HepG2 (cell line): ENCODE measurements around the gene C15orf62. TPM values are rescaled to one million over a fixed set of nuclear protein-coding genes. Genes with fewer than 3 reads are reported as not detected.

Source experiments
- ASH2L ChIP-seq: fragments of 300-600, 200-600 bp; sonication (generic); IDR thresholded peaks from 2 replicates; pipeline ENCODE4 v1.7.0; 2017; ENCODE audit warnings: low read depth, mild to moderate bottlenecking, moderate library complexity, mixed read lengths, low read length; ENCODE audit not compliant: insufficient read length
- ATRX ChIP-seq: sonication (generic); formaldehyde crosslinking; IDR thresholded peaks from 2 replicates; pipeline ENCODE4 v1.4.0; 2020; ENCODE audit warnings: missing genetic modification reagents, borderline replicate concordance
- EED ChIP-seq: sonication (generic); formaldehyde crosslinking; IDR thresholded peaks from 2 replicates; pipeline ENCODE4 v1.5.0; 2020; ENCODE audit warnings: mild to moderate bottlenecking, missing genetic modification reagents
- EHMT2 ChIP-seq: fragments of 200-600 bp; sonication (generic); IDR thresholded peaks from 2 replicates; pipeline ENCODE4 v1.7.0; 2017; ENCODE audit warnings: antibody characterized with exemption, low read depth, low read length, borderline replicate concordance
- FOSL1 ChIP-seq: sonication (generic); formaldehyde crosslinking; IDR thresholded peaks from 2 replicates; pipeline ENCODE4 v1.9.0; 2021; ENCODE audit warnings: missing genetic modification reagents, borderline replicate concordance
- FOXC1 ChIP-seq: sonication (generic); formaldehyde crosslinking; IDR thresholded peaks from 2 replicates; pipeline ENCODE4 v1.8.0; 2022; ENCODE audit warnings: mild to moderate bottlenecking, missing genetic modification reagents, borderline replicate concordance
- KDM2A ChIP-seq: sonication (generic); formaldehyde crosslinking; IDR thresholded peaks from 2 replicates; pipeline ENCODE4 v1.4.0; 2020; ENCODE audit warnings: low read depth, missing genetic modification reagents, borderline replicate concordance
- KMT2A ChIP-seq: sonication (generic); formaldehyde crosslinking; IDR thresholded peaks from 2 replicates; pipeline ENCODE4 v1.4.0; 2020; ENCODE audit warnings: missing genetic modification reagents
- MLLT10 ChIP-seq: sonication (generic); formaldehyde crosslinking; IDR thresholded peaks from 2 replicates; pipeline ENCODE4 v1.4.0; 2020; ENCODE audit warnings: missing genetic modification reagents
- MTA3 ChIP-seq: sonication (generic); formaldehyde crosslinking; IDR thresholded peaks from 2 replicates; pipeline ENCODE4 v1.4.0; 2020; ENCODE audit warnings: missing genetic modification reagents
- NBN ChIP-seq: fragments of 450-650 bp; conservative IDR thresholded peaks from 2 replicates; pipeline ENCODE4 v1.6.1; 2017
- PCBP1 ChIP-seq: fragments of 200-400 bp; formaldehyde crosslinking; IDR thresholded peaks from 2 replicates; pipeline ENCODE4 v1.6.1; 2017; ENCODE audit warnings: mild to moderate bottlenecking, low read depth, low read length, borderline replicate concordance
- PPARG ChIP-seq: conservative IDR thresholded peaks from 2 replicates; pipeline ENCODE4 v1.6.1; 2016; ENCODE audit warnings: missing biosample characterization, missing genetic modification reagents
- RXRA ChIP-seq: sonication (generic); formaldehyde crosslinking; IDR thresholded peaks from 2 replicates; pipeline ENCODE4 v1.5.1; 2020; ENCODE audit warnings: missing genetic modification reagents
- RXRB ChIP-seq: IDR thresholded peaks from 2 replicates; pipeline ENCODE4 v1.6.1; 2016; ENCODE audit warnings: borderline replicate concordance, missing genetic modification reagents, missing compliant biosample characterization
- SIN3B ChIP-seq: fragments of 150-350 bp; IDR thresholded peaks from 2 replicates; pipeline ENCODE4 v1.6.1; 2014; ENCODE audit warnings: low read length
- THAP11 ChIP-seq: IDR thresholded peaks from 2 replicates; pipeline ENCODE4 v1.6.1; 2016; ENCODE audit warnings: missing biosample characterization, missing genetic modification reagents
- U2AF2 ChIP-seq: fragments of 200-400 bp; formaldehyde crosslinking; IDR thresholded peaks from 2 replicates; pipeline ENCODE4 v1.6.1; 2017; ENCODE audit warnings: low read depth, mild to moderate bottlenecking, low read length
- ZNF292 ChIP-seq: sonication (generic); formaldehyde crosslinking; IDR thresholded peaks from 2 replicates; pipeline ENCODE4 v1.8.1; 2022; ENCODE audit warnings: mild to moderate bottlenecking, low read depth, missing genetic modification reagents, borderline replicate concordance
- ZNF350 ChIP-seq: sonication (generic); formaldehyde crosslinking; IDR thresholded peaks from 2 replicates; pipeline ENCODE4 v1.4.0; 2020; ENCODE audit warnings: mild to moderate bottlenecking, low read depth, missing genetic modification reagents, borderline replicate concordance
- ZNF382 ChIP-seq: sonication (generic); formaldehyde crosslinking; IDR thresholded peaks from 2 replicates; pipeline ENCODE4 v1.5.0; 2020; ENCODE audit warnings: missing genetic modification reagents, mild to moderate bottlenecking, borderline replicate concordance
- ZNF569 ChIP-seq: sonication (generic); formaldehyde crosslinking; IDR thresholded peaks from 2 replicates; pipeline ENCODE4 v1.5.0; 2020; ENCODE audit warnings: mild to moderate bottlenecking, missing genetic modification reagents, moderate library complexity, borderline replicate concordance
- ZNF605 ChIP-seq: sonication (generic); formaldehyde crosslinking; IDR thresholded peaks from 2 replicates; pipeline ENCODE4 v1.8.0; 2022; ENCODE audit warnings: mild to moderate bottlenecking, missing genetic modification reagents
- ZNF615 ChIP-seq: sonication (generic); formaldehyde crosslinking; IDR thresholded peaks from 2 replicates; pipeline ENCODE4 v1.5.0; 2020; ENCODE audit warnings: mild to moderate bottlenecking, missing genetic modification reagents, borderline replicate concordance
- ZNF713 ChIP-seq: sonication (generic); formaldehyde crosslinking; IDR thresholded peaks from 2 replicates; pipeline ENCODE4 v1.4.0; 2020; ENCODE audit warnings: mild to moderate bottlenecking, missing genetic modification reagents
- ZNF816 ChIP-seq: sonication (generic); formaldehyde crosslinking; IDR thresholded peaks from 2 replicates; pipeline ENCODE4 v1.8.0; 2022; ENCODE audit warnings: missing genetic modification reagents, mild to moderate bottlenecking, borderline replicate concordance
- ZNF891 ChIP-seq: sonication (generic); formaldehyde crosslinking; IDR thresholded peaks from 2 replicates; pipeline ENCODE4 v1.5.0; 2020; ENCODE audit warnings: mild to moderate bottlenecking, missing genetic modification reagents
- ZSCAN20 ChIP-seq: sonication (generic); formaldehyde crosslinking; IDR thresholded peaks from 2 replicates; pipeline ENCODE4 v1.4.0; 2020; ENCODE audit warnings: missing genetic modification reagents, mild to moderate bottlenecking, borderline replicate concordance
- ZSCAN30 ChIP-seq: sonication (generic); formaldehyde crosslinking; IDR thresholded peaks from 2 replicates; pipeline ENCODE4 v1.5.0; 2020; ENCODE audit warnings: mild to moderate bottlenecking, missing genetic modification reagents
- polyA plus RNA-seq, 8 experiments: library from polyadenylated mRNA; depleted of rRNA in 3 of 8; stranded (reverse) in 7 of 8; unstranded in 1 of 8; fragments of >200 nt; fragmentation: Illumina TruSeq in 4 of 8; extraction: Trizol in 4 of 8; gene quantifications; 2 replicates each; pipeline versions ENCODE4 v1.2.1 to v1.2.3, GENCODE V29; 2011 to 2016; ENCODE audit warnings: low read depth in 4 of 8, missing spikeins in 1 of 8, mixed read lengths in 1 of 8; ENCODE audit not compliant: insufficient read depth in 1 of 8
- total RNA-seq, 5 experiments: library from RNA; depleted of rRNA; stranded (reverse); fragments of >200 nt; fragmentation: Illumina TruSeq; extraction: Trizol; gene quantifications; 2 replicates each; pipeline ENCODE4 v1.2.3, GENCODE V29; 2016; ENCODE audit warnings: low read depth in 1 of 5
- TF ChIP-seq, protein P1 (sequence below): sonication (generic); formaldehyde crosslinking; IDR thresholded peaks from 2 replicates; pipeline ENCODE4 v1.4.0; 2020; ENCODE audit warnings: missing genetic modification reagents

Gene C15orf62
- total and polyA plus RNA-seq, 2 of the 13 experiments (the other 11 are each of a cell fraction or from before 2014, with no cell fraction given) = 0.51 to 1.1 TPM

DNA sequence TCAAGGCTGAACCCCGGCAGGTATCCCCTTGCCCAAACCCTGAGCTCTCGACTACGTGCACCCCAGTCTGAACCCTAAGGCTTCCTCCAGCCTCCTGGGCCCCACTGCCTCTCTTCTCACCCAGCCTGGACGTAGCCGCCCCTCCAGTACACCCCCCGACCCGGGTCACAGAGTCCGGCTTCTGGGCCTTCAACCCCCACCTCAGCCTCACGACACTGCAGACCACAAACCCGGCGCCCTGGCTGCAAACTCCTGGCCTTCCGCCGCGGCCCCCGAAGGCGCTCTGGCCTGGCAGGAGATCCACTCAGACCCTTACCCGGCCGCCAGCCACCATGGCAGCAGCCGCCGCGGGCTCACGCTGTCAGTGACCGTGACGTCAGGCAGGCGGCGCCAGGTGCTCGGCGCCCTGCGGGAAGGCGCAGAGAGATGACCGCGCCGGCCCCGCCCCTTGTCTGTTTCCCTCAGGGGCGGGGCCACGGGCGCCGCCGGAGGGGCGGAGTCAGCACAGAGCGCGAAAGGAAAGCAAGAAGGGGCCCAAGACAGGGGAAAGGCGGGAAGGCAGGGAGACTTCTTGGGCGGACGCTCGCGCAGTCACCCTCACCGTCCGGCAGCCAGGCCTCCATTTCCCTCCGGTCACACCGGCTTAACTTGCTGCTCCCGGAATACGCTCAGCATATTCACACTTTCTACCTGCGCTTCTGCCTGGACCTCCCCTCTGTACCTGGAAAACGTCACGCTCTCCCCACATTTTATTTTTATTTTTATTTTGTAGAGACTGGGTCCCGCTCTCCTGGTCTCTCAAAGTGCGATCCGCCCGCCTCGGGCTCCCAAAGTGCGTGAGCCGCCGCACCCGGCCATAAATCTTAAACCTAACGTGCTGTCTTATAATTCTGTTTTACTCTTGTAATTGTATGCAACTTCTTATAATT, 14.6 kb upstream of the C15orf62 start, which contains the start of gene RMDN3 (continued):
- no peak for TF ChIP-seq ZSCAN30
- peak; percentile 79 for TF ChIP-seq KMT2A (CRISPR knock-in tag)
- TF ChIP-seq NBN = no peak
- peak; percentile 48 for TF ChIP-seq FOXC1 (CRISPR knock-in tag)
- 0 out of 2 replicates have a peak, but pooled peaks have one; percentile 6 for TF ChIP-seq ZSCAN20 (CRISPR knock-in tag)
- no peak for TF ChIP-seq FOSL1 (CRISPR knock-in tag)
- TF ChIP-seq ZNF605 = no peak
- peak; percentile 92 for TF ChIP-seq KDM2A (CRISPR knock-in tag)
- peak; percentile 77 for TF ChIP-seq ZNF350 (CRISPR knock-in tag)
- TF ChIP-seq PCBP1 = no peak
- TF ChIP-seq RXRB (CRISPR knock-in tag) = peak; percentile 29; the same call in 1 of the 2 replicates
- no peak for TF ChIP-seq MTA3
- TF ChIP-seq U2AF2 = no peak
- no peak for TF ChIP-seq EHMT2
- peak; percentile 43; the same call in 1 of the 2 replicates for TF ChIP-seq RXRA (CRISPR knock-in tag)
- TF ChIP-seq ZNF713 = 0 out of 2 replicates have a peak, but pooled peaks have one; percentile 61
- TF ChIP-seq ZNF816 (CRISPR knock-in tag) = peak; percentile 59
- TF ChIP-seq MLLT10 (CRISPR knock-in tag) = no peak
- TF ChIP-seq, protein P1, sequence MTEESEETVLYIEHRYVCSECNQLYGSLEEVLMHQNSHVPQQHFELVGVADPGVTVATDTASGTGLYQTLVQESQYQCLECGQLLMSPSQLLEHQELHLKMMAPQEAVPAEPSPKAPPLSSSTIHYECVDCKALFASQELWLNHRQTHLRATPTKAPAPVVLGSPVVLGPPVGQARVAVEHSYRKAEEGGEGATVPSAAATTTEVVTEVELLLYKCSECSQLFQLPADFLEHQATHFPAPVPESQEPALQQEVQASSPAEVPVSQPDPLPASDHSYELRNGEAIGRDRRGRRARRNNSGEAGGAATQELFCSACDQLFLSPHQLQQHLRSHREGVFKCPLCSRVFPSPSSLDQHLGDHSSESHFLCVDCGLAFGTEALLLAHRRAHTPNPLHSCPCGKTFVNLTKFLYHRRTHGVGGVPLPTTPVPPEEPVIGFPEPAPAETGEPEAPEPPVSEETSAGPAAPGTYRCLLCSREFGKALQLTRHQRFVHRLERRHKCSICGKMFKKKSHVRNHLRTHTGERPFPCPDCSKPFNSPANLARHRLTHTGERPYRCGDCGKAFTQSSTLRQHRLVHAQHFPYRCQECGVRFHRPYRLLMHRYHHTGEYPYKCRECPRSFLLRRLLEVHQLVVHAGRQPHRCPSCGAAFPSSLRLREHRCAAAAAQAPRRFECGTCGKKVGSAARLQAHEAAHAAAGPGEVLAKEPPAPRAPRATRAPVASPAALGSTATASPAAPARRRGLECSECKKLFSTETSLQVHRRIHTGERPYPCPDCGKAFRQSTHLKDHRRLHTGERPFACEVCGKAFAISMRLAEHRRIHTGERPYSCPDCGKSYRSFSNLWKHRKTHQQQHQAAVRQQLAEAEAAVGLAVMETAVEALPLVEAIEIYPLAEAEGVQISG (CRISPR knock-in tag) = peak; percentile 79
- TF ChIP-seq ZNF382 = no peak
- no peak for TF ChIP-seq ZNF569
- no peak for TF ChIP-seq EED (CRISPR knock-in tag)
- peak; percentile 65 for TF ChIP-seq ASH2L
- peak; percentile 81 for TF ChIP-seq SIN3B
- TF ChIP-seq ZNF615 (CRISPR knock-in tag) = no peak
- peak; percentile 93 for TF ChIP-seq THAP11
- 0 out of 2 replicates have a peak, but pooled peaks have one; percentile 21 for TF ChIP-seq ZNF891
- no peak for TF ChIP-seq PPARG (CRISPR knock-in tag)
- TF ChIP-seq ZNF292 (CRISPR knock-in tag) = 0 out of 2 replicates have a peak, but pooled peaks have one; percentile 6
- TF ChIP-seq ATRX (CRISPR knock-in tag) = no peak
